Endothelial cell of umbilical vein (primary cell): ENCODE measurements around the gene KRT81. TPM values are rescaled to one million over a fixed set of nuclear protein-coding genes. Genes with fewer than 3 reads are reported as not detected.

ENCODE experiments used
- BruUV-seq: library from RNA; stranded (reverse); fragments of 400-500 nt; replicated peaks from 2 replicates; lab custom pipeline; 2021; lab: Mats Ljungman, UMichigan
- CTCF ChIA-PET: fragments of 300-600, 350-600 bp; sonication (Branson Sonifier 250); formaldehyde crosslinking; loops from one replicate; lab custom pipeline; 2021; ENCODE audit warnings: antibody characterized with exemption, inconsistent platforms; lab: Charles Lee
- POLR2A ChIA-PET: fragments of 300-600, 350-600 bp; sonication (Branson Sonifier 250); formaldehyde crosslinking; loops from one replicate; lab custom pipeline; 2021; ENCODE audit warnings: antibody characterized with exemption, inconsistent platforms; lab: Charles Lee
- DNase-seq: peaks from one replicate; pipeline ENCODE4 v3.0.0-alpha.2; 2011; ENCODE audit warnings: low read depth, low spot score
- FAIRE-seq: peaks from 2 replicates; lab custom pipeline; 2011; peaks lifted over from hg19 to GRCh38; lab: Jason Lieb, UNC
- H2AFZ ChIP-seq: 2 replicates; pipeline ENCODE4 v1.6.0; 2012; ENCODE audit warnings: low read depth, low read length, control low read depth, inconsistent platforms
- H3K27ac ChIP-seq: 2 replicates; pipeline ENCODE4 v1.5.1; 2011; ENCODE audit warnings: low read depth, mild to moderate bottlenecking, control low read depth, low read length, moderate library complexity; ENCODE audit not compliant: insufficient read depth
- H3K27me3 ChIP-seq, 2 experiments: 2 replicates each; pipeline versions ENCODE4 v1.6.0 to v1.6.1; 2011; ENCODE audit warnings: low read length in 2 of 2, mixed read lengths in 1 of 2; ENCODE audit not compliant: control insufficient read depth in 2 of 2, insufficient read depth in 2 of 2
- H3K36me3 ChIP-seq, 2 experiments: 2 replicates in 1 of 2; 3 replicates in 1 of 2; pipeline ENCODE4 v1.5.1; 2011; ENCODE audit warnings: low read length in 2 of 2, mild to moderate bottlenecking in 1 of 2, moderate library complexity in 1 of 2; ENCODE audit not compliant: control insufficient read depth in 2 of 2, insufficient read depth in 2 of 2; ENCODE audit errors: extremely low read depth in 1 of 2
- H3K4me1 ChIP-seq: 3 replicates; pipeline ENCODE4 v1.5.1; 2011; ENCODE audit warnings: mild to moderate bottlenecking, low read length; ENCODE audit not compliant: control insufficient read depth, insufficient read depth; ENCODE audit errors: extremely low read depth
- H3K4me2 ChIP-seq: 2 replicates; pipeline ENCODE4 v1.6.1; 2011; ENCODE audit warnings: low read length, control low read depth, mixed read lengths; ENCODE audit not compliant: insufficient read depth
- H3K4me3 ChIP-seq, 3 experiments: fragments of 200-600 bp in 1 of 3; sonication (generic), shearing (Covaris generic) in 1 of 3; replicated peaks in 1 of 3; 2 replicates each; pipeline ENCODE4 v1.5.1; 2011 to 2016; ENCODE audit warnings: control low read depth in 3 of 3, low read length in 3 of 3, mild to moderate bottlenecking in 2 of 3, inconsistent platforms in 1 of 3, low read depth in 1 of 3, moderate library complexity in 1 of 3; ENCODE audit not compliant: insufficient read depth in 1 of 3
- H3K79me2 ChIP-seq: 2 replicates; pipeline ENCODE4 v1.6.0; 2012; ENCODE audit warnings: low read length, inconsistent platforms; ENCODE audit not compliant: control insufficient read depth, insufficient read depth
- H3K9ac ChIP-seq: replicated peaks from 2 replicates; pipeline ENCODE3; 2011; ENCODE audit warnings: low read length, control low read depth; ENCODE audit not compliant: insufficient read depth; ENCODE audit errors: extremely low read depth
- H3K9me1 ChIP-seq: replicated peaks from 3 replicates; pipeline ENCODE4 v1.6.0; 2011; ENCODE audit warnings: mild to moderate bottlenecking, low read length; ENCODE audit not compliant: control insufficient read depth, insufficient read depth; ENCODE audit errors: extremely low read depth
- H3K9me3 ChIP-seq: replicated peaks from 2 replicates; pipeline ENCODE4 v1.5.1; 2012; ENCODE audit warnings: low read length, inconsistent platforms; ENCODE audit not compliant: control insufficient read depth, insufficient read depth
- H4K20me1 ChIP-seq: replicated peaks from 2 replicates; pipeline ENCODE3; 2011; ENCODE audit warnings: mild to moderate bottlenecking, low read length; ENCODE audit not compliant: control insufficient read depth, insufficient read depth; ENCODE audit errors: extremely low read depth
- CTCF ChIP-seq, 2 donors: IDR thresholded peaks; 1 replicate in 1 of 2; 2 replicates in 1 of 2; pipeline ENCODE4 v1.5.1; 2011; ENCODE audit warnings: low read length in 2 of 2, mild to moderate bottlenecking in 2 of 2, moderate library complexity in 2 of 2, control low read depth in 1 of 2, inconsistent platforms in 1 of 2, low read depth in 1 of 2; ENCODE audit not compliant: insufficient read depth in 1 of 2; ENCODE audit errors: extremely low read depth in 1 of 2
- EZH2 ChIP-seq: IDR thresholded peaks from 2 replicates; pipeline ENCODE4 v1.6.1; 2012; ENCODE audit warnings: borderline replicate concordance, low read depth, mild to moderate bottlenecking, moderate library complexity, low read length, inconsistent platforms; ENCODE audit not compliant: severe bottlenecking
- FOS ChIP-seq: IDR thresholded peaks from 2 replicates; pipeline ENCODE4 v1.6.1; 2011; ENCODE audit warnings: mild to moderate bottlenecking, low read length, moderate library complexity, borderline replicate concordance; ENCODE audit not compliant: insufficient read depth
- GATA2 ChIP-seq: IDR thresholded peaks from 2 replicates; pipeline ENCODE4 v1.7.0; 2011; ENCODE audit warnings: low read depth, mild to moderate bottlenecking, moderate library complexity, mixed read lengths, low read length; ENCODE audit not compliant: insufficient read length, insufficient read depth
- JUN ChIP-seq: IDR thresholded peaks from 2 replicates; pipeline ENCODE4 v1.6.1; 2011; ENCODE audit warnings: borderline replicate concordance, low read depth; ENCODE audit not compliant: insufficient read length, insufficient read depth
- MAX ChIP-seq: IDR thresholded peaks from 2 replicates; pipeline ENCODE4 v1.6.1; 2011; ENCODE audit not compliant: insufficient read depth, insufficient read length
- MYC ChIP-seq: IDR thresholded peaks from one replicate; pipeline ENCODE4 v1.6.1; 2011; ENCODE audit warnings: mild to moderate bottlenecking, low read depth, low read length
- POLR2A ChIP-seq: IDR thresholded peaks from 2 replicates; pipeline ENCODE4 v1.6.1; 2012; ENCODE audit warnings: low read depth, mild to moderate bottlenecking, control low read depth, low read length
- POLR2AphosphoS5 ChIP-seq: IDR thresholded peaks from 2 replicates; pipeline ENCODE4 v1.6.1; 2012; ENCODE audit warnings: low read depth, mild to moderate bottlenecking, control low read depth, low read length, moderate library complexity; ENCODE audit not compliant: insufficient read depth
- dilution Hi-C: fragments of 300-500 bp; cut with MboI; formaldehyde crosslinking; loops from one replicate; pipeline ENCODE4 v1.15.0; 2019; ENCODE audit warnings: low sequenced_read_pairs; ENCODE audit not compliant: extremely low pct_ligation_motif_present
- intact Hi-C: fragments of 100-400 bp; cut with micrococcal nuclease; formaldehyde crosslinking; loops from one replicate; pipeline ENCODE4 v1.10.0; 2022
- polyA plus RNA-seq, 4 experiments: library from polyadenylated mRNA; depleted of rRNA in 3 of 4; stranded (reverse) in 3 of 4; unstranded in 1 of 4; fragments of >200 nt; gene quantifications; 2 replicates each; pipeline versions ENCODE4 v1.2.1 to v1.2.3, GENCODE V29; 2011 to 2012; ENCODE audit warnings: missing spikeins in 1 of 4
- total RNA-seq: library from RNA; stranded (reverse); gene quantifications from 2 replicates; pipeline ENCODE4 v1.2.3, GENCODE V29; 2021

KRT81 gene
- total and polyA plus RNA-seq, 2 donors (not counting 3 experiments of a cell fraction or from before 2014, with no cell fraction given) = not detected

- Histone ChIP-seq H2AFZ (no peak overlapping the region), H4K20me1 (no peaks in the 10 kb centered on the region), H3K27ac (no peak overlapping the region), H3K9me1 (no peaks in the 10 kb centered on the region), H3K4me1 (peaks cover 3% of the 10 kb centered on the region), H3K27me3 (peaks cover 0 to 2% of the 10 kb centered on the region in 2 experiments), H3K9ac (no peak overlapping the region), H3K36me3 (no peaks in the 10 kb centered on the region), H3K4me3 (no peak overlapping the region), H3K9me3 (no peaks in the 10 kb centered on the region), H3K4me2 (no peak overlapping the region), H3K79me2 (no peaks in the 10 kb centered on the region)
- ChIA-PET CTCF (interaction anchor here (1.0 to 3.7 kb wide), 11 partner anchors 9 to 124 kb away, joined by 3 to 28 read pairs (median 3); no protein-coding TSS in a partner anchor), POLR2A (no interaction called here)
- no TSS peak for BruUV-seq
- intact Hi-C loops = no loop called here
- dilution Hi-C loops = no loop called here
- no peak for DNase-seq
- TF ChIP-seq CTCF (IDR thresholded peaks at IDR 0.05; ENCODE audit: extremely low read depth in 1 of 2, insufficient read depth in 1 of 2, low read depth in 1 of 2, low read length in 2 of 2) (no peak), GATA2 (no peak), FOS (no peak), POLR2A (no peak), MAX (no peak), JUN (no peak), EZH2 (no peak), POLR2AphosphoS5 (no peak), MYC (no peak)
- no peak for FAIRE-seq
Measured at GRCh38 chr12:52280796-52281560, 10.4 kb downstream of the KRT81 start.
